HUES6 (cell line): Measurements from ENCODE around the gene PDE9A.

Experiments
- H3K27ac ChIP-seq: 2 replicates; pipeline ENCODE4 v1.7.0; 2013; ENCODE audit warnings: low read depth, mild to moderate bottlenecking, low read length, inconsistent platforms
- H3K27me3 ChIP-seq: 2 replicates; pipeline ENCODE4 v1.6.1; 2013; ENCODE audit warnings: low read length; ENCODE audit not compliant: control insufficient read depth, insufficient read depth
- H3K36me3 ChIP-seq: 2 replicates; pipeline ENCODE4 v1.6.1; 2013; ENCODE audit warnings: low read length; ENCODE audit not compliant: control insufficient read depth, insufficient read depth
- H3K4me1 ChIP-seq: 2 replicates; pipeline ENCODE4 v1.6.1; 2013; ENCODE audit warnings: low read length; ENCODE audit not compliant: control insufficient read depth, insufficient read depth
- H3K4me3 ChIP-seq: 2 replicates; pipeline ENCODE4 v1.5.1; 2013; ENCODE audit warnings: low read depth, low read length
- H3K9ac ChIP-seq: one replicate; pipeline ENCODE4 v1.6.1; 2013; ENCODE audit warnings: mild to moderate bottlenecking, low read length
- H3K9me3 ChIP-seq: 2 replicates; pipeline ENCODE4 v1.6.1; 2013; ENCODE audit warnings: low read depth, low read length; ENCODE audit not compliant: control insufficient read depth, insufficient read depth

Gene PDE9A

GRCh38 chr21:42659416-42660117 is 6.1 kb downstream of the PDE9A start:
- Histone ChIP-seq H3K4me3 (no peak overlapping the region), H3K9me3 (no peaks in the 10 kb centered on the region; the same call in 1 of the 2 replicates), H3K27ac (no peak overlapping the region), H3K36me3 (peaks cover 10% of the 10 kb centered on the region), H3K27me3 (no peaks in the 10 kb centered on the region), H3K4me1 (peaks cover 38% of the 10 kb centered on the region), H3K9ac (no peak overlapping the region)

- H3K27ac ChIP-seq, result no peak overlapping the region
Measured at GRCh38 chr21:42660118-42660470, 6.7 kb downstream of the PDE9A start.

GRCh38 chr21:42661688-42662429 is 8.4 kb downstream of the PDE9A start:
- Histone ChIP-seq H3K9ac (no peak overlapping the region), H3K27ac (no peak overlapping the region), H3K4me1 (peaks cover 37% of the 10 kb centered on the region), H3K36me3 (peaks cover 10% of the 10 kb centered on the region), H3K4me3 (no peak overlapping the region), H3K9me3 (no peaks in the 10 kb centered on the region; the same call in 1 of the 2 replicates), H3K27me3 (no peaks in the 10 kb centered on the region)

More at GRCh38 chr21:42660118-42660470, 6.7 kb downstream of the PDE9A start:
- H3K9me3 ChIP-seq, result no peaks in the 10 kb centered on the region; the same call in 1 of the 2 replicates
- H3K4me3 ChIP-seq, result no peak overlapping the region
- peaks cover 37% of the 10 kb centered on the region for H3K4me1 ChIP-seq
- no peaks in the 10 kb centered on the region for H3K27me3 ChIP-seq
- no peak overlapping the region for H3K9ac ChIP-seq
- H3K36me3 ChIP-seq, result peaks cover 10% of the 10 kb centered on the region

- Histone ChIP-seq H3K27me3 (no peaks in the 10 kb centered on the region), H3K36me3 (peaks cover 10% of the 10 kb centered on the region), H3K4me1 (peaks cover 40% of the 10 kb centered on the region), H3K27ac (no peak overlapping the region), H3K4me3 (no peak overlapping the region), H3K9me3 (no peaks in the 10 kb centered on the region; the same call in 1 of the 2 replicates), H3K9ac (no peak overlapping the region)
Measured at GRCh38 chr21:42662430-42663199, 9.2 kb downstream of the PDE9A start.

- Histone ChIP-seq H3K36me3 (peaks cover 10% of the 10 kb centered on the region), H3K9ac (no peak overlapping the region), H3K4me1 (peaks cover 44% of the 10 kb centered on the region), H3K27me3 (no peaks in the 10 kb centered on the region), H3K27ac (no peak overlapping the region), H3K9me3 (no peaks in the 10 kb centered on the region; the same call in 1 of the 2 replicates), H3K4me3 (no peak overlapping the region)
Measured at GRCh38 chr21:42663200-42663750, 9.9 kb downstream of the PDE9A start.

GRCh38 chr21:42663860-42664535 is 10.6 kb downstream of the PDE9A start:
- H3K27ac ChIP-seq, result no peak overlapping the region
- no peak overlapping the region for H3K4me3 ChIP-seq
- peaks cover 10% of the 10 kb centered on the region for H3K36me3 ChIP-seq
- peaks cover 49% of the 10 kb centered on the region for H3K4me1 ChIP-seq
- no peaks in the 10 kb centered on the region for H3K27me3 ChIP-seq
- H3K9me3 ChIP-seq, result no peaks in the 10 kb centered on the region; the same call in 1 of the 2 replicates
- H3K9ac ChIP-seq, result no peak overlapping the region

GRCh38 chr21:42664614-42665013 is 11.2 kb downstream of the PDE9A start:
- H3K4me3 ChIP-seq, result no peak overlapping the region
- no peaks in the 10 kb centered on the region for H3K27me3 ChIP-seq
- H3K36me3 ChIP-seq, result peaks cover 12% of the 10 kb centered on the region
- H3K27ac ChIP-seq, result no peak overlapping the region
- H3K4me1 ChIP-seq, result peaks cover 50% of the 10 kb centered on the region
- H3K9me3 ChIP-seq, result no peaks in the 10 kb centered on the region; the same call in 1 of the 2 replicates
- no peak overlapping the region for H3K9ac ChIP-seq

- no peaks in the 10 kb centered on the region for H3K27me3 ChIP-seq
- H3K4me3 ChIP-seq, result no peak overlapping the region
- peaks cover 16% of the 10 kb centered on the region for H3K36me3 ChIP-seq
- no peak overlapping the region for H3K9ac ChIP-seq
- no peak overlapping the region for H3K27ac ChIP-seq
- no peaks in the 10 kb centered on the region; the same call in 1 of the 2 replicates for H3K9me3 ChIP-seq
- peaks cover 46% of the 10 kb centered on the region for H3K4me1 ChIP-seq
Measured at GRCh38 chr21:42665026-42665425, 11.6 kb downstream of the PDE9A start.

- Histone ChIP-seq H3K9me3 (no peaks in the 10 kb centered on the region; the same call in 1 of the 2 replicates), H3K9ac (no peak overlapping the region), H3K4me1 (peaks cover 45% of the 10 kb centered on the region), H3K27me3 (no peaks in the 10 kb centered on the region), H3K4me3 (no peak overlapping the region), H3K27ac (no peak overlapping the region), H3K36me3 (peaks cover 20% of the 10 kb centered on the region)
Measured at GRCh38 chr21:42665484-42665883, 12.1 kb downstream of the PDE9A start.

- Histone ChIP-seq H3K4me1 (peaks cover 45% of the 10 kb centered on the region), H3K9me3 (no peaks in the 10 kb centered on the region; the same call in 1 of the 2 replicates), H3K9ac (no peak overlapping the region), H3K36me3 (peaks cover 24% of the 10 kb centered on the region), H3K27ac (no peak overlapping the region), H3K27me3 (no peaks in the 10 kb centered on the region), H3K4me3 (no peak overlapping the region)
Measured at GRCh38 chr21:42666023-42666747, 12.8 kb downstream of the PDE9A start.
